GM19467 (cell line): ENCODE results near the gene MANF.

Source experiments
- ATAC-seq: cut with Tn5 transposase; IDR thresholded peaks from one replicate; pipeline ENCODE4 v1.9.1; 2021; ENCODE audit warnings: mild to moderate bottlenecking, moderate library complexity; ENCODE audit not compliant: unreplicated experiment

The MANF gene

DNA sequence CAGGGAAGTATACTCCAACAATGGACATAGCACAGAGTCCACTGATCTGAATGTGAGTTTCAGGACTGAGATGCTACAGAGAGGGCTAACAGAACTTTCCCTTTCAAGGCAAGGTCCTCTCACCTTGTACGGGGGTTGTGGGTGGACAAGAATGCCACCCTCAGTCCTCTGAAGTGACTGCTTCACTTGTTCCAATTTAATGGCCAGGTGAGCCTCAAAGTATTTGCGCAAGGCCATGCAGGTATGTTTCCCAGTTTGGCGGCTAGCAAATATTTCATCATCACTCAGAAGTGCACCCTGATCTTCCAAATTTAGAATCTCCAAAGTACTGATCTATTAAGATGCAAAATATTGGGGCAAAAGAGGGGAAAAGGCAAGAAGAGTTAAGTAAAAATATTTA lies 44.0 kb downstream of the MANF start:
- no peak for ATAC-seq

DNA sequence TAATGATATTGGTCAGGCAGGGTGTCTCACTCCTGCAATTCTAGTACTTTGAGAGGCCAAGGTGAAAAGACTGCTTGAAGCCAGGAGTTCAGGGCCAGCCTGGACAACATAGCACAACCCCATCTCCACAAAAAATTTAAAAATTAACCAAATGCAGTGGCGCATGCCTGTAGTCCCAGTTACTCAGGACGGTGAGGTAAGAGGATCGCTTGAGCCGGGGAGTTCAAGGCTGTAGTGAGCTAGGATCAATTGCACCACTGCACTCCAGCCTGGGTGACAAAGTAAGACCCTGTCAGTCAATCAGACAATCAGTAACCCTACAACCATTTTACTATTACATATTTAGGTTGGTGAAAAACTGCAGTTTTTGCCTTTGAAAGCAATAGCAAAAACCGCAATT lies 49.0 kb downstream of the MANF start:
- no peak for ATAC-seq

DNA sequence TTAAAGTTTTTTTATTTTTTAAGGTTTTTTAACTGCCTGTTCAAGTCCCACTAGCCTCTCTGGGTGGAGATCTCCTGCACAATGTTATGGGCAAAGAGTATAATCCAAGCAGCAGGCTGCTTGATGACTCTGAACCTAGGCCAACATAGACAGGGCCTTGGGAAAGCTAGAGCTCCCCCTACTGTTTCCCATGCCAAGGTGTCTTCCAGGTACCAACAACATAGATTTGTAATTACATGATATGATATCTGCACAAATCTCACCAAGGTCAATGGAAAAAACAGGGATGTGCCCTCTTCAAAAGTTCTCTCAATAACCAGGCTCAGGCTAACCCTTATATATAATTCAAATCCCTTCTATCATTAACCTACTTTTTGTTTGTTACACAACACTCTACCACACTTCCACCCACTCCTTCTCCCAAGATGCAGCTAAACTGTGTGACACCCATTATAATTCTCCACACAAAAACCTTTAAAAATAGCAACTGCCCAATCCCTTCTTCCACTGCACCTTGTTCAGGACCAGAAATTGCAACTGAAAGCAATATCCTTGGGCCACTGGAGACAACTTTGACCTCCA lies 49.7 kb downstream of the MANF start:
- no peak for ATAC-seq

DNA sequence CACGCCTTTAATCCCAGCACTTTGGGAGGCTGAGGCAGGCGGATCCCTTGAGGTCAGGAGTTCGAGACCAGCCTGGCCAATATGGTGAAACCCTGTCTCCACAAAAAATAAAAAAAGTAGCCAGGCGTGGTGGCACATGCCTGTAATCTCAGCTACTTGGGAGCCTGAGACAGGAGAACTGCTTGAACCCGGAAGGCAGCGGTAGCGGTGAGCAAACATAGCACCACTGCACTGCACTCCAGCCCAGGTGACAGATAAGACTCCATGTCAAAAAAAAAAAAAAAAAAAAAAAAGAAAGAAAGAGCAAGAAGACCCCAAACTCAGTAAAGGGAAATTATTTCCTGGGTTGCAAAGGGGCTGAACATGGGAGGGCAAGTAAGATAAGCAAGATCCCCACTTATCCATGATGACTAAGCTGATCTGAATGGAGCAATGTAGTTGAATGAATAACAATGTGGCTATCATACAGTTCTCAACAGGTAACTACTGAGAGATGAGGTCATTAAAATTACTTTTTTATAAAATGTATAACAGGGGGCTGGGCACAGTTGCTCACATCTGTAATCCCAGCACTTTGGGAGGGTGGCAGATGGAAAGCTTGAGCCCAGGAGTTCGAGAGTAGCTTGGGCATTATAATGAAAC lies 52.0 kb downstream of the MANF start:
- ATAC-seq: no peak
